HCT116 (cell line): ENCODE data around the gene TEKTIP1. TPM values are rescaled to one million over a fixed set of nuclear protein-coding genes. Genes with fewer than 3 reads are reported as not detected.

Experiments used
- ATAC-seq: fragments of 200-7000 bp; cut with Tn5 transposase; 2 replicates; pipeline ENCODE4 v1.9.1; 2020; ENCODE audit warnings: mild to moderate bottlenecking, moderate library complexity
- BruUV-seq: library from RNA; stranded (reverse); fragments of 400-500 nt; replicated peaks from 2 replicates; lab custom pipeline; 2021; lab: Mats Ljungman, UMichigan
- CTCF ChIA-PET: fragments of 300-600 bp; sonication (Branson Sonifier 250); formaldehyde crosslinking; loops from one replicate; lab custom pipeline; 2021; ENCODE audit warnings: antibody characterized with exemption; lab: Charles Lee
- POLR2A ChIA-PET: fragments of 300-600, 350-600 bp; sonication (Branson Sonifier 250); formaldehyde crosslinking; loops from one replicate; lab custom pipeline; 2021; ENCODE audit warnings: antibody characterized with exemption; lab: Charles Lee
- RAD21 ChIA-PET, 2 experiments: fragments of 300-600 bp; sonication (Branson Sonifier 250); formaldehyde crosslinking; loops; one replicate each; lab custom pipeline; 2023; ENCODE audit warnings: low total read pairs in 2 of 2; ENCODE audit not compliant: uncharacterized antibody in 2 of 2, unreplicated experiment in 2 of 2, low non-redundant PET in 1 of 2; lab: Charles Lee
- DNase-seq: peaks from one replicate; pipeline ENCODE4 v3.0.0-alpha.2; 2010; ENCODE audit warnings: low read depth, low spot score
- H2AFZ ChIP-seq: fragments of 200-600 bp; shearing (Covaris generic), sonication (generic); 2 replicates; pipeline ENCODE4 v1.6.1; 2017; ENCODE audit warnings: low read depth, mixed run types, mixed read lengths, antibody characterized with exemption, low read length; ENCODE audit not compliant: poor library complexity, severe bottlenecking
- H3K27ac ChIP-seq: 2 replicates; pipeline ENCODE4 v1.5.1; 2012; ENCODE audit warnings: low read depth, low read length
- H3K27me3 ChIP-seq: fragments of 200-600 bp; sonication (generic); 2 replicates; pipeline ENCODE4 v1.6.1; 2016; ENCODE audit warnings: mixed run types, low read length, mixed read lengths; ENCODE audit not compliant: insufficient read depth
- H3K36me3 ChIP-seq, 2 experiments: fragments of 200-500 bp in 1 of 2; fragments of 200-600 bp in 1 of 2; sonication (Bioruptor generic) in 1 of 2; sonication (generic) in 1 of 2; 2 replicates each; pipeline versions ENCODE4 v1.5.1 to v1.6.1; 2014 to 2016; ENCODE audit warnings: low read length in 2 of 2, inconsistent platforms in 1 of 2, mixed read lengths in 1 of 2, mixed run types in 1 of 2; ENCODE audit not compliant: insufficient read depth in 2 of 2, control insufficient read depth in 1 of 2
- H3K4me1 ChIP-seq, 2 experiments: fragments of 200-600 bp in 1 of 2; sonication (generic) in 1 of 2; 2 replicates each; pipeline versions ENCODE4 v1.5.1 to v1.6.1; 2012 to 2017; ENCODE audit warnings: low read length in 2 of 2, inconsistent platforms in 1 of 2, mild to moderate bottlenecking in 1 of 2, mixed read lengths in 1 of 2, mixed run types in 1 of 2, moderate library complexity in 1 of 2; ENCODE audit not compliant: insufficient read depth in 2 of 2, control insufficient read depth in 1 of 2
- H3K4me2 ChIP-seq: fragments of 200-600 bp; sonication (generic); 2 replicates; pipeline ENCODE4 v1.6.1; 2017; ENCODE audit warnings: mixed run types, low read length, mixed read lengths
- H3K4me3 ChIP-seq, 2 experiments: fragments of 200-600 bp in 1 of 2; sonication (generic) in 1 of 2; replicated peaks in 1 of 2; 2 replicates each; pipeline ENCODE4 v1.5.1; 2011 to 2016; ENCODE audit warnings: low read length in 2 of 2, control low read depth in 1 of 2, low read depth in 1 of 2, mild to moderate bottlenecking in 1 of 2, mixed read lengths in 1 of 2, mixed run types in 1 of 2
- H3K79me2 ChIP-seq: fragments of 200-600 bp; sonication (generic); 2 replicates; pipeline ENCODE4 v1.6.1; 2017; ENCODE audit warnings: mild to moderate bottlenecking, mixed run types, low read length, moderate library complexity, mixed read lengths; ENCODE audit not compliant: insufficient read depth
- H3K9ac ChIP-seq: fragments of 200-600 bp; sonication (generic); 2 replicates; pipeline ENCODE4 v1.6.1; 2016; ENCODE audit warnings: low read length, mixed read lengths
- H3K9me2 ChIP-seq: fragments of 200-600 bp; sonication (generic), shearing (Covaris generic); 2 replicates; pipeline ENCODE4 v1.6.1; 2017; ENCODE audit warnings: mixed run types, mild to moderate bottlenecking, moderate library complexity; ENCODE audit not compliant: insufficient read depth
- H3K9me3 ChIP-seq, 2 experiments: fragments of 200-500 bp in 1 of 2; fragments of 200-600 bp in 1 of 2; sonication (Bioruptor generic) in 1 of 2; sonication (generic) in 1 of 2; 2 replicates each; pipeline ENCODE4 v1.6.1; 2014 to 2017; ENCODE audit warnings: low read length in 2 of 2, mixed read lengths in 2 of 2, inconsistent platforms in 1 of 2, low read depth in 1 of 2, mild to moderate bottlenecking in 1 of 2, mixed run types in 1 of 2, moderate library complexity in 1 of 2; ENCODE audit not compliant: control insufficient read depth in 1 of 2, insufficient read depth in 1 of 2
- H4K20me1 ChIP-seq: fragments of 200-600 bp; sonication (generic), shearing (Covaris generic); 2 replicates; pipeline ENCODE4 v1.6.1; 2017; ENCODE audit warnings: mixed run types, mild to moderate bottlenecking, moderate library complexity; ENCODE audit not compliant: insufficient read depth
- CEBPB ChIP-seq: IDR thresholded peaks from 2 replicates; pipeline ENCODE4 v1.6.1; 2012; ENCODE audit warnings: low read depth
- ELF1 ChIP-seq: IDR thresholded peaks from 2 replicates; pipeline ENCODE4 v1.6.1; 2012; ENCODE audit warnings: low read depth, borderline replicate concordance
- EZH2phosphoT487 ChIP-seq: fragments of 200-600 bp; IDR thresholded peaks from 2 replicates; pipeline ENCODE4 v1.6.1; 2018; ENCODE audit warnings: antibody characterized with exemption, borderline replicate concordance
- SIN3A ChIP-seq: IDR thresholded peaks from 2 replicates; pipeline ENCODE4 v1.6.1; 2012; ENCODE audit warnings: low read depth
- YY1 ChIP-seq: IDR thresholded peaks from 2 replicates; pipeline ENCODE4 v1.6.1; 2011; ENCODE audit warnings: low read length, low read depth, moderate library complexity, mild to moderate bottlenecking; ENCODE audit not compliant: insufficient replicate concordance; ENCODE audit errors: extremely low read depth
- ZFX ChIP-seq: fragments of 450-650 bp; IDR thresholded peaks from 2 replicates; pipeline ENCODE4 v1.6.1; 2017
- ZNF274 ChIP-seq: fragments of 200-500 bp; sonication (Bioruptor generic); IDR thresholded peaks from 2 replicates; pipeline ENCODE4 v1.6.1; 2014; ENCODE audit warnings: mild to moderate bottlenecking, low read depth, low read length, inconsistent platforms
- intact Hi-C: fragments of 100-400 bp; cut with micrococcal nuclease; formaldehyde crosslinking; loops from 2 replicates; pipeline ENCODE4 v1.10.0; 2022
- total RNA-seq: library from RNA; stranded (reverse); gene quantifications from one replicate; pipeline ENCODE4 v1.2.1, GENCODE V29; 2021; ENCODE audit not compliant: unreplicated experiment
- TF ChIP-seq, protein P1 (sequence below): IDR thresholded peaks from 2 replicates; pipeline ENCODE4 v1.6.1; 2012

TEKTIP1 gene
- total RNA-seq, 1 experiment from 2014 or later, result 1.2 TPM

DNA sequence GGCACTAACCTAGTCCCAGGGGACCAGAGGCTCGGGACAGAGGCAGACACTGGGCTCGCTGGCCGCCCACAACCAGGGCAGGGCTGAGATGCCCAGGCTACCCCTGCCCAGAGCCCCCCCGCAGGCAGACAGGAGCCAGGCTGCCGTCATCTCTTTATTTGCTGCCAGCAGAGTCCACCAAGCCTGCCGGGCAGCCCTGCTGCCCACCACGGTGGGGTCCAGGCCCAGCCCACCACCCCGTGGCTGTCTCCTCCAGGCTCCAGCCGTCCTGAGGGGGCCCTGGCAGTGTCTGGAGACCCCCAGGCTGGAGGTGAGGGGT, 5.0 kb downstream of the TEKTIP1 start:
- no TSS peak for BruUV-seq
- Histone ChIP-seq H3K27ac (no peak overlapping the region; the same call in 1 of the 2 replicates), H3K9ac (no peak overlapping the region), H3K9me2 (no peaks in the 10 kb centered on the region), H2AFZ (no peak overlapping the region), H3K4me2 (no peak overlapping the region), H3K4me1 (peaks cover 3 to 18% of the 10 kb centered on the region in 2 experiments; a peak in 3 of 4 replicates), H4K20me1 (peaks cover 5% of the 10 kb centered on the region; the same call in 1 of the 2 replicates), H3K9me3 (no peaks in the 10 kb centered on the region), H3K27me3 (no peaks in the 10 kb centered on the region), H3K4me3 (no peak overlapping the region), H3K36me3 (peaks cover 11 to 17% of the 10 kb centered on the region in 2 experiments), H3K79me2 (peaks cover 12% of the 10 kb centered on the region; the same call in 1 of the 2 replicates)
- intact Hi-C loops, result no loop called here
- ChIA-PET CTCF (no interaction called here), RAD21 (no interaction called here), POLR2A (interaction anchor here (0.9 kb wide), 1 partner anchor 1097 kb away, joined by 3 read pairs; no protein-coding TSS in a partner anchor)
- no peak for ATAC-seq
- no peak for DNase-seq
- TF ChIP-seq YY1 (no peak), ZNF274 (no peak), CEBPB (no peak), ELF1 (no peak), SIN3A (no peak), EZH2phosphoT487 (no peak), ZFX (no peak)
- TF ChIP-seq, protein P1, sequence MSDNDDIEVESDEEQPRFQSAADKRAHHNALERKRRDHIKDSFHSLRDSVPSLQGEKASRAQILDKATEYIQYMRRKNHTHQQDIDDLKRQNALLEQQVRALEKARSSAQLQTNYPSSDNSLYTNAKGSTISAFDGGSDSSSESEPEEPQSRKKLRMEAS, result no peak
